Neuronal stem cell (in vitro differentiated cells): Measurements from ENCODE around the gene CDH24.

ENCODE experiments used
- DNase-seq: peaks from one replicate; pipeline ENCODE4 v3.0.0-alpha.2; 2013; ENCODE audit warnings: low spot score
- H2AFZ ChIP-seq: one replicate; pipeline ENCODE4 v1.6.1; 2013; ENCODE audit warnings: mild to moderate bottlenecking, low read length, inconsistent platforms
- H2AK5ac ChIP-seq: 2 replicates; pipeline ENCODE4 v1.6.1; 2013; ENCODE audit warnings: low read depth, mild to moderate bottlenecking, inconsistent platforms, low read length, moderate library complexity, mixed read lengths
- H2BK120ac ChIP-seq: 2 replicates; pipeline ENCODE4 v1.6.1; 2013; ENCODE audit warnings: low read depth, mild to moderate bottlenecking, inconsistent platforms, low read length, moderate library complexity, mixed read lengths
- H2BK12ac ChIP-seq: one replicate; pipeline ENCODE4 v1.6.1; 2013; ENCODE audit warnings: low read length, inconsistent platforms
- H2BK15ac ChIP-seq: 2 replicates; pipeline ENCODE4 v1.6.1; 2013; ENCODE audit warnings: mild to moderate bottlenecking, low read length, inconsistent platforms, mixed read lengths
- H2BK5ac ChIP-seq: one replicate; pipeline ENCODE4 v1.6.1; 2013; ENCODE audit warnings: inconsistent platforms, mild to moderate bottlenecking, low read length, moderate library complexity
- H3K14ac ChIP-seq: one replicate; pipeline ENCODE4 v1.6.1; 2013; ENCODE audit warnings: low read length, inconsistent platforms
- H3K18ac ChIP-seq: 2 replicates; pipeline ENCODE4 v1.6.1; 2013; ENCODE audit warnings: low read length, inconsistent platforms
- H3K23ac ChIP-seq: 2 replicates; pipeline ENCODE4 v1.6.1; 2013; ENCODE audit warnings: low read depth, mild to moderate bottlenecking, mixed read lengths, low read length, inconsistent platforms; ENCODE audit not compliant: poor library complexity
- H3K27ac ChIP-seq: replicated peaks from 3 replicates; pipeline ENCODE4 v1.5.1; 2013; ENCODE audit warnings: low read length, inconsistent platforms
- H3K27me3 ChIP-seq, 3 experiments: 2 replicates each; pipeline ENCODE4 v1.6.1; 2013; ENCODE audit warnings: low read length in 3 of 3, mild to moderate bottlenecking in 2 of 3, inconsistent platforms in 1 of 3, low read depth in 1 of 3, mixed read lengths in 1 of 3, moderate library complexity in 1 of 3; ENCODE audit not compliant: control insufficient read depth in 3 of 3, insufficient read depth in 3 of 3
- H3K36me3 ChIP-seq, 2 donors: replicated peaks in 1 of 2; 2 replicates each; pipeline ENCODE4 v1.6.1; 2013; ENCODE audit warnings: low read length in 2 of 2; ENCODE audit not compliant: control insufficient read depth in 2 of 2, insufficient read depth in 2 of 2
- H3K4ac ChIP-seq: 2 replicates; pipeline ENCODE4 v1.6.1; 2013; ENCODE audit warnings: inconsistent platforms, mild to moderate bottlenecking, low read length, moderate library complexity
- H3K4me1 ChIP-seq, 2 donors: 1 replicate in 1 of 2; 2 replicates in 1 of 2; pipeline ENCODE4 v1.6.1; 2013; ENCODE audit warnings: low read length in 2 of 2, low read depth in 1 of 2; ENCODE audit not compliant: control insufficient read depth in 2 of 2, insufficient read depth in 1 of 2
- H3K4me2 ChIP-seq: one replicate; pipeline ENCODE4 v1.6.1; 2013; ENCODE audit warnings: mild to moderate bottlenecking, low read length, inconsistent platforms; ENCODE audit not compliant: insufficient read depth, poor library complexity, severe bottlenecking
- H3K4me3 ChIP-seq, 2 donors: 2 replicates each; pipeline ENCODE4 v1.5.1; 2013; ENCODE audit warnings: low read length in 2 of 2, mild to moderate bottlenecking in 2 of 2, inconsistent platforms in 1 of 2, moderate library complexity in 1 of 2
- H3K79me1 ChIP-seq: one replicate; pipeline ENCODE4 v1.6.1; 2013; ENCODE audit warnings: low read depth, mild to moderate bottlenecking, inconsistent platforms, low read length, moderate library complexity
- H3K9ac ChIP-seq: one replicate; pipeline ENCODE4 v1.6.1; 2013; ENCODE audit warnings: mild to moderate bottlenecking, low read depth, low read length, inconsistent platforms; ENCODE audit not compliant: poor library complexity
- H3K9me3 ChIP-seq, 2 donors: replicated peaks in 1 of 2; 2 replicates each; pipeline versions ENCODE3 to v1.6.1; 2013; ENCODE audit warnings: low read length in 2 of 2, mild to moderate bottlenecking in 2 of 2, inconsistent platforms in 1 of 2, low read depth in 1 of 2, mixed read lengths in 1 of 2, moderate library complexity in 1 of 2; ENCODE audit not compliant: control insufficient read depth in 2 of 2, insufficient read depth in 1 of 2
- H4K8ac ChIP-seq: one replicate; pipeline ENCODE4 v1.6.1; 2013; ENCODE audit warnings: low read depth, mild to moderate bottlenecking, inconsistent platforms, low read length, moderate library complexity
- H4K91ac ChIP-seq: one replicate; pipeline ENCODE4 v1.6.1; 2013; ENCODE audit warnings: low read length, low read depth, mild to moderate bottlenecking, inconsistent platforms; ENCODE audit not compliant: poor library complexity
- WGBS, 2 donors: extraction: QIAGEN DNeasy Blood & Tissue Kit; methylation state at CpG; one replicate each; pipeline ENCODE4 v1.1.7; 2013; ENCODE audit warnings: missing lambda C conversion rate in 2 of 2, mixed read lengths in 1 of 2; ENCODE audit not compliant: insufficient read length in 2 of 2, insufficient replicate concordance in 1 of 2; ENCODE audit errors: extremely low coverage in 2 of 2; 5-methylcytosine and 5-hydroxymethylcytosine counted together

The CDH24 gene

GRCh38 chr14:23021889-23022442, 35.4 kb downstream of the CDH24 start:
- H3K4ac ChIP-seq, result no peak overlapping the region
- H3K4me1 ChIP-seq, result peaks cover 2 to 13% of the 10 kb centered on the region in 2 donors
- H4K91ac ChIP-seq, result no peak overlapping the region
- H2AK5ac ChIP-seq, result no peak overlapping the region
- H3K23ac ChIP-seq, result no peak overlapping the region
- H2BK15ac ChIP-seq, result no peak overlapping the region
- no peak overlapping the region for H3K18ac ChIP-seq
- peaks cover 12 to 32% of the 10 kb centered on the region in 2 donors for H3K36me3 ChIP-seq
- H3K4me2 ChIP-seq, result no peak overlapping the region
- no peaks in the 10 kb centered on the region for H3K79me1 ChIP-seq
- no peaks in the 10 kb centered on the region for H3K27me3 ChIP-seq
- H3K27ac ChIP-seq, result no peak overlapping the region
- DNase-seq, result no peak
- H3K9ac ChIP-seq, result no peak overlapping the region
- no peak overlapping the region for H3K4me3 ChIP-seq
- H2BK12ac ChIP-seq, result no peak overlapping the region
- H2BK5ac ChIP-seq, result no peak overlapping the region
- no peak overlapping the region for H3K14ac ChIP-seq
- H2BK120ac ChIP-seq, result no peak overlapping the region
- no peaks in the 10 kb centered on the region for H3K9me3 ChIP-seq
- H4K8ac ChIP-seq, result no peak overlapping the region
- WGBS, 2 donors, result no CpG with 5 or more reads among the region's 7 CpGs
- no peak overlapping the region for H2AFZ ChIP-seq

- Histone ChIP-seq H2BK5ac (no peak overlapping the region), H4K91ac (no peak overlapping the region)
These were observed 35.9 kb downstream of the CDH24 start for GRCh38 chr14:23021434-23021833.

GRCh38 chr14:23020143-23021128, 36.9 kb downstream of the CDH24 start:
- Histone ChIP-seq H3K4ac (no peak overlapping the region), H3K79me1 (no peaks in the 10 kb centered on the region), H3K36me3 (peaks cover 5 to 19% of the 10 kb centered on the region in 2 donors), H2BK5ac (no peak overlapping the region), H4K91ac (no peak overlapping the region), H2AFZ (no peak overlapping the region), H3K18ac (no peak overlapping the region), H2AK5ac (no peak overlapping the region), H2BK15ac (no peak overlapping the region), H3K23ac (no peak overlapping the region), H3K27ac (no peak overlapping the region), H3K4me3 (no peak overlapping the region), H3K27me3 (no peaks in the 10 kb centered on the region), H3K9me3 (no peaks in the 10 kb centered on the region), H2BK120ac (no peak overlapping the region), H3K4me1 (peaks cover 2 to 9% of the 10 kb centered on the region in 2 donors), H4K8ac (no peak overlapping the region), H2BK12ac (no peak overlapping the region), H3K14ac (no peak overlapping the region), H3K9ac (no peak overlapping the region), H3K4me2 (no peak overlapping the region)
- WGBS, 2 donors, result no CpG with 5 or more reads among the region's 7 CpGs
- DNase-seq, result no peak

More at GRCh38 chr14:23021434-23021833, 35.9 kb downstream of the CDH24 start:
- Histone ChIP-seq H3K27ac (no peak overlapping the region), H2BK120ac (no peak overlapping the region), H2AFZ (no peak overlapping the region), H3K4me3 (no peak overlapping the region), H3K14ac (no peak overlapping the region), H3K27me3 (no peaks in the 10 kb centered on the region), H3K4me1 (peaks cover 2 to 13% of the 10 kb centered on the region in 2 donors), H3K4me2 (no peak overlapping the region), H3K36me3 (peaks cover 12 to 29% of the 10 kb centered on the region in 2 donors), H2BK15ac (no peak overlapping the region), H3K9ac (no peak overlapping the region), H3K18ac (no peak overlapping the region), H2BK12ac (no peak overlapping the region), H3K9me3 (no peaks in the 10 kb centered on the region), H4K8ac (no peak overlapping the region), H3K79me1 (no peaks in the 10 kb centered on the region), H3K23ac (no peak overlapping the region), H3K4ac (no peak overlapping the region), H2AK5ac (no peak overlapping the region)
- no CpG with 5 or more reads among the region's 9 CpGs for WGBS, 2 donors
- no peak for DNase-seq

- no peak overlapping the region for H2AFZ ChIP-seq
- H3K36me3 ChIP-seq, result no peaks in the 10 kb centered on the region
- H3K18ac ChIP-seq, result no peak overlapping the region
- H3K14ac ChIP-seq, result no peak overlapping the region
- H2BK15ac ChIP-seq, result no peak overlapping the region
- no peak overlapping the region for H3K4ac ChIP-seq
- no peaks in the 10 kb centered on the region for H3K27me3 ChIP-seq
- H3K4me3 ChIP-seq, result no peak overlapping the region
- peaks cover 0 to 4% of the 10 kb centered on the region in 2 donors for H3K4me1 ChIP-seq
- no peak overlapping the region for H3K4me2 ChIP-seq
- no peak overlapping the region for H4K91ac ChIP-seq
- no peak overlapping the region for H3K23ac ChIP-seq
- no peak overlapping the region for H2AK5ac ChIP-seq
- no peak for DNase-seq
- no peak overlapping the region for H3K9ac ChIP-seq
- no peak overlapping the region for H3K27ac ChIP-seq
- H2BK5ac ChIP-seq, result no peak overlapping the region
- no peaks in the 10 kb centered on the region for H3K79me1 ChIP-seq
- H2BK120ac ChIP-seq, result no peak overlapping the region
- H2BK12ac ChIP-seq, result no peak overlapping the region
- no peaks in the 10 kb centered on the region for H3K9me3 ChIP-seq
- H4K8ac ChIP-seq, result no peak overlapping the region
These were observed 39.2 kb downstream of the CDH24 start for GRCh38 chr14:23018107-23018506.
